Measurements from ENCODE around the gene MAP3K12. TPM values are rescaled to one million over a fixed set of nuclear protein-coding genes. Genes with fewer than 3 reads are reported as not detected.

MAP3K12 gene
- total and polyA plus RNA-seq, 2 of the 8 experiments (the other 6 are each of a cell fraction or from before 2014, with no cell fraction given), result 23.4 to 42.7 TPM

DNA sequence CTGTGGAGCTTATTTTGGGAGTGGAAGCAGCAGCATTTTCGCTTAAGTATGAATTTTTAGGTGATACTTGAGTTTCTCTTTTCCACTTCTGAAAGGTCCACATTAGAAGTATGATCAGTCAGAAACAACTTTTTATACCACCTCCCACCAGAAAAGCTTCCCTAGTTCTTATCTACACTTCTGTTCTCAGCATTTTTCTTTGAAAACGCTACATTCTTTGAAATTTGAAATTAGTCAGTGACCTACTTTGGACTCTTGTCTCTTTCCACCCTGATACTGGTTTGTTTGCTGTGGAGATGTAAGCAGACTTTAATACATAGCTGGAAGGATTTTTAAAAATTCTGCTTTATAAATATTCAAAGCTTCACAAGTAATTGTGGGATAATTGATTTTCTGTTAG, 25.2 kb downstream of the MAP3K12 start:
- Histone ChIP-seq H3K4me1 (replicated peaks in 1 of 4; ENCODE audit: control insufficient read depth in 3 of 4, insufficient read depth in 4 of 4, low read length in 3 of 4) (peaks cover 0 to 6% (median 1%) of the 10 kb centered on the region in 4 experiments; a peak in 3 of 7 replicates), H3K27ac (ENCODE audit: low read depth, low read length) (no peak overlapping the region; the same call in 1 of the 2 replicates), H3K9ac (replicated peaks in 1 of 4; ENCODE audit: extremely low read depth in 1 of 4, low read depth in 3 of 4, low read length in 3 of 4) (no peak overlapping the region; a peak in 1 of 7 replicates), H3K56ac (replicated peaks; ENCODE audit: insufficient read length, low read depth, low read length) (no peak overlapping the region), H2BK12ac (ENCODE audit: low read depth, low read length) (no peak overlapping the region), H2BK20ac (ENCODE audit: low read length) (no peak overlapping the region), H3K27me3 (replicated peaks in 1 of 4; ENCODE audit: control insufficient read depth in 3 of 4, extremely low read depth in 1 of 4, insufficient read depth in 3 of 4, low read length in 3 of 4) (no peaks in the 10 kb centered on the region), H3K79me1 (ENCODE audit: low read depth, low read length) (no peaks in the 10 kb centered on the region; the same call in none of the 2 replicates), H4K20me1 (replicated peaks in 1 of 2; ENCODE audit: control insufficient read depth in 1 of 2, insufficient read depth in 2 of 2, low read length in 2 of 2) (peaks cover 21 to 31% of the 10 kb centered on the region in 2 experiments), H2BK120ac (replicated peaks; ENCODE audit: low read depth, low read length) (no peak overlapping the region), H3K79me2 (ENCODE audit: control insufficient read depth in 1 of 2, insufficient read depth in 2 of 2, low read length in 2 of 2) (peaks cover 0 to 47% of the 10 kb centered on the region in 2 experiments; a peak in 2 of 4 replicates), H2AK5ac (ENCODE audit: low read depth, low read length) (no peak overlapping the region), H3K14ac (ENCODE audit: insufficient read length) (no peak overlapping the region), H3K9me3 (ENCODE audit: insufficient read depth in 2 of 2, low read depth in 1 of 2, low read length in 1 of 2) (no peaks in the 10 kb centered on the region), H3K4me2 (ENCODE audit: insufficient read depth in 1 of 2, low read depth in 2 of 2, low read length in 2 of 2) (no peak overlapping the region), H4K91ac (replicated peaks; ENCODE audit: insufficient read length, low read length) (no peak overlapping the region), H2AFZ (ENCODE audit: low read length) (no peak overlapping the region), H3K23ac (ENCODE audit: insufficient read length) (no peak overlapping the region), H4K5ac (ENCODE audit: insufficient read length, low read depth, low read length) (no peak overlapping the region), H3K4ac (replicated peaks; ENCODE audit: insufficient read length, low read depth, low read length) (no peak overlapping the region), H3K18ac (ENCODE audit: extremely low read depth, low read length) (no peak overlapping the region), H2BK15ac (ENCODE audit: low read length) (no peak overlapping the region), H4K8ac (ENCODE audit: extremely low read depth, insufficient read depth, low read length) (no peak overlapping the region), H3K23me2 (ENCODE audit: low read depth, low read length) (no peaks in the 10 kb centered on the region), H3K36me3 (ENCODE audit: control insufficient read depth in 2 of 4, insufficient read depth in 4 of 4, low read length in 3 of 4) (peaks cover 58 to 99% (median 86%) of the 10 kb centered on the region in 4 experiments), H2BK5ac (ENCODE audit: low read depth, low read length) (no peak overlapping the region), H3K4me3 (ENCODE audit: extremely low read depth in 1 of 4, insufficient read depth in 2 of 4, low read depth in 3 of 4, low read length in 4 of 4) (no peak overlapping the region)
- POLR2A ChIA-PET (ENCODE audit: partially characterized antibody), result interaction anchor here (0.7 to 67.0 kb wide), 6 partner anchors 6 to 150 kb away, joined by 3 to 3397 read pairs (median 6); partner anchors contain the start of genes MAP3K12, NPFF, PCBP2 and PRR13
- CTCF ChIA-PET (ENCODE audit: partially characterized antibody), result interaction anchor here (1.0 to 5.3 kb wide), 9 partner anchors 8 to 272 kb away, joined by 3 to 57 read pairs (median 3); partner anchors contain the start of gene AAAS
- FAIRE-seq (no peak), DNase-seq (ENCODE audit: low read depth in 1 of 2, low spot score in 2 of 2) (no peak)
- TF ChIP-seq SP2 (IDR thresholded peaks at IDR 0.05; ENCODE audit: low read length) (no peak), POLR2A (IDR thresholded peaks at IDR 0.05; ENCODE audit: control extremely low read depth in 1 of 2, low read depth in 2 of 2, low read length in 2 of 2) (0 out of 3 replicates have a peak, but pooled peaks of 1 of the 2 experiments have one; percentile 2)
- 95% methylated on average over 2 of the region's 2 CpGs; no CpG with 5 or more reads in 1 of the 2 experiments for WGBS, 2 experiments (ENCODE audit: extremely low coverage in 1 of 2, insufficient coverage in 1 of 2, insufficient read length in 1 of 2, insufficient replicate concordance in 2 of 2, low coverage in 1 of 2, low lambda C conversion rate in 2 of 2, missing lambda C conversion rate in 1 of 2)
